Lung microvascular endothelial cell (primary cell): ENCODE results near the gene NRROS. TPM values are rescaled to one million over a fixed set of nuclear protein-coding genes. Genes with fewer than 3 reads are reported as not detected.
"Not testable (repeated sequence)": the region's sequence is repeated elsewhere in the genome, so short reads cannot be mapped to it uniquely, and the experiment has no call there.

Experiments used
- DNase-seq, 2 donors: peaks; one replicate each; pipeline versions ENCODE4 v3.0.0 to v3.0.0-alpha.2; 2010; ENCODE audit warnings: low read depth in 2 of 2
- total RNA-seq: library from RNA; depleted of rRNA; stranded (reverse); fragments of >200 nt; gene quantifications from 2 replicates; pipeline ENCODE4 v1.2.1, GENCODE V29; 2014

The NRROS gene
- total RNA-seq, 1 donor from 2014 or later, result 4.8 TPM

- no peak for DNase-seq
Measured at GRCh38 chr3:196624067-196624790, 15.3 kb upstream of the NRROS start.

GRCh38 chr3:196624907-196625306, 14.6 kb upstream of the NRROS start:
- no peak for DNase-seq

DNA sequence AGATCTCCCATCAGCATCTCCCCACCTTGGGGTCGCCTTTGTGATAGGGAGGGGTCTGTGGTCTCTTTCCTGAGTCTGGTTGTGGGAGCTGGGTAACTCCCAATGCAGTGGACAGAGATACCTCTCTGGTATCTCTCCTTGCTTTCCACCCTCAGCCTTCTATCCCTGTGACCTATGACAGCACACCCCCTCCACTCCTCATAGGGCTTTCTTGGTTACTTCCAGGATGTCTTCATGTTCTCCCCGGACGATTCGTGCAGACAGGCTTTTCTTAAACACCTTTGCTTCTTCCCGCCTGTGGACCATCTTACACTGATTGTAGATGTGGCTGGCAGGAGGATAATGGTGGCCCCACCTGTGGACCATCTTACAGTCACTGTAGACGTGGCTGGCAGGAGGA, 14.2 kb upstream of the NRROS start:
- no peak for DNase-seq

GRCh38 chr3:196627918-196628231, 11.6 kb upstream of the NRROS start:
- no peak for DNase-seq

DNA sequence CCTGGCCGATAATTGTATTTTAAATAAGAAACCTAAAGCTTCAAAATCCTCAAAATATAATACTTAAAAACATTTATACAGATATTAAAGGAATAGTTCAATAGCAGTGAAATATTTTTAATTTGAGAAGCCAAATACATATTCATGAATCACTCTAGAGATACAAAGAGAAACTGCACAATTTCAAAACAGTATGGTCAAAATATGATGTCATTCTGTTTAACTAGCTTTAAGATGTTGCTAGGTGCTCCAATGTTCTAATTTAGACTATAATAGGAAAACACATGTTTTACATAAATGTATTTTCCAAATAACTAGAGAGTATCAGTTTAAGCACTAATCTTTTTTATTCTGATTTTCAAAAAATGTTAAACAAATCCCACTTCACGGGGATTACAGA, 10.3 kb upstream of the NRROS start:
- DNase-seq, result no peak

DNA sequence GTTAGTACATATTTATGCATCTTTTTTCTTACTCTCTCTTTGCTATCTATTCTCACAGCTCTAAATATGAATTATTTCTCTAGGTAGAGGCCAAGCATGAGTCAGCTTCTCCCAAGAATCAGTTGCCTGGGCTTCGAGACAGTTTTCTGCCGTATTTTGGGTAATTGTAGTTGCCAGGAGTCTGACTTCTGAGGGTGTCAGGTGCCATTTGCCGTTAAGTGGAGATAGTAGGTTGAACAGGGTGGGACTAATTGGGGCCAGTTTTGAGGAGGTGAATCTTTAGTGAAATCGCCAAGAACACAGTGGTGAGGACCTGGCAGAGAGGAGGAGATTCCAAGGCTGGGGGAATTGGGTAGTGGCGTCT, 7.8 kb upstream of the NRROS start:
- DNase-seq, result no peak

GRCh38 chr3:196632046-196632751, 7.3 kb upstream of the NRROS start:
- DNase-seq, result peak; percentile 72 to 74

DNA sequence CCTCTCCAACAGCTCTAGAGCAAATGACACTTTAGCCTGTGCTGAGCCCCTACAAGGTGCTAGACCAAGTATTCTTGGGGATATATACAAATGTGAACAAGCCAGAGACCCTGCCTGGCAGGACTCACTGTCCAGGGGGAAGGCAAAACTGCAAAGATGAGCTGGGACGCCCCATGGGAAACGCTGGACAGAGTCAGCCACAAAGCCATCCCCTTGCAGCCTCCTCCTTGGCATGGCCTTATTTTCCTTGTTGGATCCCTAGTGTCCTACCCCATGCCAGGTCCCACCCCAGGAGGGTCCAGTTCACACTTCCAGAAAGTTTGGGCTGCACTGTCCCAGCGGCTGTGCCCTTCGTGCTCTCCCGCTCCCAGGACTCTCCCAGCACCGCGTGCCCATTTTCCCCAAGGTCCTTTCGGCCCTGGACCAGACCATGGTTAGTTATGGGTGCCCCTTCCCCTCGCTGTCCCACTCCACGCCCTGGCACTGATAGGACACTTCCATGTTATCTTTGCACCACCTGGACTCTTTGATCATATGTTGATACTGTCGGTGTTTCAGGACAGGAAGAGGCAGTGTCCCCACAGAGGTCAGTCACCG, 5.8 kb upstream of the NRROS start:
- DNase-seq, result no peak

DNA sequence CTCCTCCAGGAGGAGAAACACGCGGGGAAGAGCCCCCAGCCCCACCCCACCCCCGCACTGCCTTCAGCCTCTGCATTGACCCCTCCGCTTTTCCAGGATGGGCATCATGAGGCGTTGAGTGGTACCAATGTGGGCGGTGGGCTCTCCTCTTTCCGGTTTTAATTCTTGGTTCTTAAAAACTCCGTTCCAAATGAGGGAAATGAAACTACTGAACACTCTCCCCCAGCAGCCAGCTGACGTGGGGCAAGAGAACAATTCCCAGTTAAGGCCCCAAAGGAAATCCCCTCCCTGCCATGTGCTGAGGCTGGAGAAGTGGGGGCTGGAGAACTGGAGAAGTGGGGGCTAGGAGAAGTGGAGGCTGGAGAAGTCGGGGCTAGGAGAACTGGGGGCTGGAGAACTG, 5.3 kb upstream of the NRROS start:
- no peak for DNase-seq

- no peak for DNase-seq
Measured at GRCh38 chr3:196634829-196635228, 4.7 kb upstream of the NRROS start.

DNA sequence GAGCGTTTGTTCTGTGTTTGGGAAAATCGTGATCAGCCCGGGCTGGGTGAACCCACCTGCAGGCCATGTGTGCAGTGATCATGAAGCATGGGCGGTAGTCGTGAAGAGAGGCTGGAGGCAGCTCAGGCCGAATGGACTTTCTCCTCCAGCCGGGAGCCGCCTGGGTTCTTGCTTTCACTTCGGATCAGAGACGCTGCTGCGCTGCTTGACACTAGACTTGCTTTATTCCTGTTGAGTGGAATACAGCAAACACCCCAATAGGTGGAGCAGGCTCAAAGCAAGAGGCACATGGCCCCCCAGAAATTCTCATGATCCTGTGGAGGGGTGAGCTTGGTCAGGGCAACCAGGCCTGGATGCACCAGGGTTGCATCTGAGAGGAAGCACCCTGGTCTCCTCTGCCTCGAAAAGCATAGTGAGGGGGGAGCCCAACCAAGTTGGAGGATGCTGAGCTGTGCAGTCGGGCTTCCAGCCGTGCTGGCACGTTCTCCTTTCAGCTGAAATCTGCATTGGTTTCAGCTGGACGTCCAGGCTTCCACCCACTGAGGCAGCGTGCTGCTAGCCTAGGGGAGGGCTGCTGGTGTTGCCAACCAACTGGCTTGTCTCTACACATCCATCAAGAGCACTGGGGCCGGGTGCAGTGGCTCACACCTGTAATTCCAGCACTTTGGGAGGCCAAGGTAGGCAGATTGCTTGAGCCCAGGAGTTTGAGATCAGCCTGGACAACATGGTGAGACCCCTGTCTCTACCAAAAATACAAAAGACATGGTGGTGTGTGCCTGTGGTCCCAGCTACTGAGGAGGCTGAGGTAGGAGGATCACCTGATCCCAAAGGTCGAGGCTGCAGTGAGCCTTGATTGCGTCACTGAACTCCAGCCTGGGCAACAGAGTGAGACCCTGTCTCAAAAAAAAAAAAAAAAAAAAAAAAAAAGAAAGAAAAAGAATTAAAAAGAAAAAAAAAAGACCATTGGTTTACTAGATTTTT, 2.8 kb upstream of the NRROS start:
- DNase-seq, result no peak

DNA sequence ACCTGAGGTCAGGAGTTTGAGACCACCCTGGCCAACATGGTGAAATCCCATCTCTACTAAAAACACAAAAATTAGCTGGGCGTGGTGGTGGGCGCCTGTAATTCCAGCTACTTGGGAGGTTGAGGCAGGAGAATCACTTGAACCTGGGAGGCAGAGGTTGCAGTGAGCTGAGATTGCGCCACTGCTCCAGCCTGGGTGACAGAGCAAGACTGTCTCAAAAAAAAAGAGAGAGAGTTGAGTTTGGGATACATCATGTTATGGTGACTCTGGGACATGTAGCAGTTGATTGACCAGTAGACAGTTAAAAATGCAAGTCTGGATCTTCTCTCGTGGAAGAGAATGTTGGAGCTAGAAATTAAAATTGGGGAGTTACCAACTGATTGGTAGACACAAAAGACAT, 1.6 kb upstream of the NRROS start:
- DNase-seq, result not testable (repeated sequence)

- no peak for DNase-seq
Measured at GRCh38 chr3:196638861-196639482, 522 bp upstream of the NRROS start.

DNA sequence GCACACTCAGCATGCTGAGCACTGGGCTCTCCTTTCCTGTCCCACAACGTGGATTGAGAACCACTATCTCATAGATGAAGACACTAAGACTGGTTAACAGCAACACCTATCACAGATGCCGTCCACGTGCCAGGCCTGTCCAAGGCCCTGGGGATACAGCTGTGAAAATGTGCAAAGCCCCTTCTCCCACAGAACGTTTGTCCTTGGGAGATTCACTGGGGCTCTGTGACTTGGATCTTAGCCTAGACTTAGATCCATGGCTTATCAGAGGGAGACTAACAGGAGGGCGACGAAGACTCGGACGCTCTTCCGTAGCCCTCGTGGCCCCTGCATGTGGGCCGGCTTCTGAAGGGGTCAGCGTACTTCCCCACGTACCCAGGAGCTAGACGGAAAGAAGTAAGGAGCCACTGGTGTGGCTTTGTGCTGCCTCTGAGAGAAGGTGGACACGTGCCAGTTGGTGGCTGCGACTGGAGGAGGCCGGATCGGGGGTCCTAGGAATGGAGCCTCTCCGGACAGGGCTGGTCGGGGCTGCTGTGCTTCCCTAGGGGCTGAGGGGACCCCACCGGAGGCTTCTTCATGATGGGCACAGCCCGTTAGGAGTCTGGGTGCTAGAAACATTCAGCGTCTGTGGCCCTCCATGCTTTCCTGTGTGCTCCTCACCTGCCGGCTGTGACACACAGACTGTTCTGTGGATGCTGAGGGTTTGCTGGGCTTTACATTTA, 964 bp downstream of the NRROS start:
- DNase-seq, result no peak

GRCh38 chr3:196641333-196642054, 2.0 kb downstream of the NRROS start:
- DNase-seq, result no peak

- no peak for DNase-seq
Measured at GRCh38 chr3:196642434-196642833, 2.9 kb downstream of the NRROS start.

- no peak for DNase-seq
Measured at GRCh38 chr3:196643201-196643749, 3.8 kb downstream of the NRROS start.

DNA sequence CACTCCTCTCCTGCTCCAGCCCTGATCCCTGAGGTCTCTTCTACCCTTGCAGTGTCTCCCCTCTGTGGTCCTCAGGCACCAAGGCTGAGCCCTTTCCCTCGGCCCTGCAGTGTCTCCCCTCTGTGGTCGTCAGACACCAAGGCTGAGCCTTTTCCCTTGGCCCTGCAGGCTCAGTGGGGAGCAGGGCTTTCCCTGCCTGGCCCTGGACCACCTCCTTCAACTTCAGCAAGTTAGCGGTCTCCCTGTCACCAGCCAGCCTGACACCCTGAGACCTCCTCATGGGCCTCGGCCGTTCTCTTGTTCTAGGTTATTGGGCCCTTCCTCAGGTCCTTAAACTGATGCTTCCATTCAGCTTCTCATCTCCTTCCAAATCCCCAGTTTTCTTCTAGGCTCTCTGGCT, 4.3 kb downstream of the NRROS start:
- DNase-seq, result no peak

DNA sequence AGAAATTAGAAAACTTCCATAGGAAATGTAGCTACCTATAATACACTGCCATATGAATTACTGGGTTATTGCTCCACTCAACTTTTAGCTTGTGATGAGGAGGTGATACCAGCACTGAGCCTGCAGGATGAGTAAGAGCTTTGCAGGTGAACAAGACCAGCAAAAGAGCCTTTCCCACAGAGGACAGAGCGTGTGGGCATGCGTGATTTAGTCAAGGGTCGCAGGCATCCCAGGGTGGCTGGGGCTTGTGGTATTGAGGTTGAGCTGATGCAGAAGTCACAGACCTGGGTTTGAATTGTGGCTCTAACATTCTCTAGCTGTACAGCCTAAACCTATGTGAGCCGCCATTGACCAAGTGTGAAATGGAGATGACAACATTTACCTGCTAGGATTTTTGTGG, 5.6 kb downstream of the NRROS start:
- no peak for DNase-seq
